NT2/D1 (cell line): Measurements from ENCODE around the gene NPVF.

Experiments
- DNase-seq: peaks from one replicate; pipeline ENCODE4 v3.0.0-alpha.2; 2011; ENCODE audit warnings: low read depth, low spot score
- H3K27me3 ChIP-seq: 2 replicates; pipeline ENCODE4 v1.6.0; 2011; ENCODE audit warnings: mild to moderate bottlenecking; ENCODE audit not compliant: insufficient read length, insufficient read depth
- H3K36me3 ChIP-seq: 2 replicates; pipeline ENCODE4 v1.6.1; 2011; ENCODE audit warnings: mild to moderate bottlenecking, low read length, mixed read lengths; ENCODE audit not compliant: insufficient read depth, insufficient read length
- H3K4me1 ChIP-seq: 2 replicates; pipeline ENCODE4 v1.5.1; 2011; ENCODE audit not compliant: insufficient read depth, insufficient read length
- H3K4me3 ChIP-seq: 2 replicates; pipeline ENCODE4 v1.5.1; 2011; ENCODE audit warnings: low read depth; ENCODE audit not compliant: insufficient read length
- H3K9ac ChIP-seq: 2 replicates; pipeline ENCODE4 v1.6.0; 2011; ENCODE audit warnings: low read depth; ENCODE audit not compliant: insufficient read length
- H3K9me3 ChIP-seq: 2 replicates; pipeline ENCODE4 v1.5.1; 2011; ENCODE audit warnings: mild to moderate bottlenecking, low read length; ENCODE audit not compliant: insufficient read depth
- SUZ12 ChIP-seq: IDR thresholded peaks from 2 replicates; pipeline ENCODE4 v1.6.1; 2011; ENCODE audit not compliant: insufficient read length, insufficient read depth; ENCODE audit errors: extremely low read depth
- YY1 ChIP-seq: IDR thresholded peaks from 2 replicates; pipeline ENCODE4 v1.6.1; 2011; ENCODE audit not compliant: insufficient read length, insufficient read depth
- ZNF274 ChIP-seq: IDR thresholded peaks from 2 replicates; pipeline ENCODE4 v1.6.1; 2011; ENCODE audit warnings: mild to moderate bottlenecking, low read depth, low read length

Gene NPVF, protein sequence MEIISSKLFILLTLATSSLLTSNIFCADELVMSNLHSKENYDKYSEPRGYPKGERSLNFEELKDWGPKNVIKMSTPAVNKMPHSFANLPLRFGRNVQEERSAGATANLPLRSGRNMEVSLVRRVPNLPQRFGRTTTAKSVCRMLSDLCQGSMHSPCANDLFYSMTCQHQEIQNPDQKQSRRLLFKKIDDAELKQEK

DNA sequence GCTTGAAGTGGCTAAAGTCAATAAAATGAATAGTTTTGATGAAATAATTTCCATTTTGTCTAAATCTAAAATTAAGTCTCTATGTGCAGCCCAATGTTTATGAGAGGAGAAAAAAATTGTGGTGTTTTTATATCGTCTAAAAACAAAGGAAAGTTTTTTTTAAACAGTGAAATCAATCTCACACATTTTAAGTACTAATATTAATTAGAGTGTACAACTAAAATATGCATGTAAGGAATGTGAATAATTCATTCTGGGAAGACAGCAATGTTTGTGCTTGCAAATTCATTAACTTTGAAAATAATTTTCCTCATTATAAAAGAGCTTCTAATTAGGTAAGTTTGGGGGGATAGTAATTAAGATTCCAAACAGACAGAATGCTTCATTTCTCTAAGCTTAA is at the start of gene NPVF:
NPVF (minus strand) TSS at position 101 of the 400 bp plus-strand sequence; CDS start at position 54, 47 bp downstream.
- H3K4me1 ChIP-seq: no peaks in the 10 kb centered on the region
- H3K4me3 ChIP-seq: no peak within 1 kb of the TSS
- TF ChIP-seq YY1 (no peak), ZNF274 (no peak), SUZ12 (no peak)
- no peaks in the 10 kb centered on the region for H3K9me3 ChIP-seq
- no peak within 1 kb of the TSS for H3K9ac ChIP-seq
- no peak for DNase-seq
- H3K36me3 ChIP-seq: no peaks in the 10 kb centered on the region
- H3K27me3 ChIP-seq: no peaks in the 10 kb centered on the region

DNA sequence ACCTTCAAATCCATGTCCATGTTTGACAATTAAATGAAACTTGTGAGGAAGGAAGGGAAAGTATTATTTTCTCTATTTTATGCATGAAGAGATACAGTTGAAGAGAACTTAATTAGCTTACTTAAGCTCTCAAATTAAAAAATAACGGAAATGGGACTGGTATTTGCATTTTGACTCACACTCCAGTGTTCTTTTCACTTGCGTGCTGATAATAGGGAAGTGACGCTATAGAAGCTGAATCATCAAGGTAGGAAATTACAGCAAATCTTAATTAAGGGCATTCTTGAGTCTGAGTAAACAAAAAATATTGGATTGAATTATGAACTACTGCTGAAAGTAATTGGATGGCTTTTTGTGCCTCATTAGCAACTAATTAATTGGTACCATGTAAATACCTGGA is 44.0 kb upstream of the NPVF start:
- no peak for DNase-seq
- Histone ChIP-seq H3K4me1 (no peaks in the 10 kb centered on the region), H3K4me3 (no peak overlapping the region), H3K27me3 (no peaks in the 10 kb centered on the region), H3K9me3 (no peaks in the 10 kb centered on the region), H3K9ac (no peak overlapping the region), H3K36me3 (no peaks in the 10 kb centered on the region)
- no peak for TF ChIP-seq SUZ12
- TF ChIP-seq ZNF274: no peak
- TF ChIP-seq YY1: no peak

DNA sequence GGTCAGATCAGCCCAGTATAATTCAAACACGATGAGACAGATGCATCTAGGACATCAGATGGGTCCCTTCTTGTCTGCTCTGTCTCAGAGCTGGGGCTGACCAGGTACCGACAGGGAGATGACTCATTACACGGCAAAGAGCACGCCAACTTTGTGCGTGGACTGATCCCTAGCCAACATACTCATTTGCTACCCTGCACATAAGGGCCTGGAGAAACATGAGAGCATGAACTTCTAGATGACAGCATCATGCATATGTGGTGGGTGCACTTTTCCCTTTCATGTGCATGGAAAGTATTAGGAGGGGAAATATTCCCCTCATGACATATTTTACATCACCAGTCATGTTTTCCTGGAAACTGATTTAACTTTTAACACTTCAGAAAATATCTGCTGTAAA is 35.1 kb upstream of the NPVF start:
- H3K9me3 ChIP-seq: no peaks in the 10 kb centered on the region
- no peaks in the 10 kb centered on the region for H3K36me3 ChIP-seq
- no peak for DNase-seq
- H3K27me3 ChIP-seq: no peaks in the 10 kb centered on the region
- no peaks in the 10 kb centered on the region for H3K4me1 ChIP-seq
- no peak for TF ChIP-seq YY1
- no peak overlapping the region for H3K4me3 ChIP-seq
- no peak overlapping the region for H3K9ac ChIP-seq

DNA sequence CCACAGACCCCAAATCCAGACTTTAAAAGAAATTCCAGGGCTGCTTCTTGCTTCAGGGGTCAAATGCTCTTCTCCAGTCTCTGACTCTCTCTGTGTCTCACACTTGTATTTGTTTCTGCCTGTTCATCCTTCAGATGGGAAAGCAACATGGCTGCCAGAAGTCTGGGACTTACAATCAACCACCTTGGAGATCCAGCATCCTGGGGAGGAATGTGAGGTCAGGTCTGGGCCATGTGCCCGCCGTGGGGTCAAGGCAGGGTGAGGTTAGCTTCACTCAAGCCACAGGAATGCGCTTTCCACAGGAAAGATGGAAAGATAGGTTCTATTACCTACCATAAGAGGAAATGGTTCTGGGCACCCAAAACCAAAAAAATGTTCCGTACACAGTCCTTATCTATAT is 34.3 kb upstream of the NPVF start:
- no peak overlapping the region for H3K4me3 ChIP-seq
- H3K9ac ChIP-seq: no peak overlapping the region
- DNase-seq: no peak
- H3K4me1 ChIP-seq: no peaks in the 10 kb centered on the region
- H3K27me3 ChIP-seq: no peaks in the 10 kb centered on the region
- no peaks in the 10 kb centered on the region for H3K36me3 ChIP-seq
- no peaks in the 10 kb centered on the region for H3K9me3 ChIP-seq
- no peak for TF ChIP-seq YY1
- no peak for TF ChIP-seq ZNF274
- TF ChIP-seq SUZ12: no peak

DNA sequence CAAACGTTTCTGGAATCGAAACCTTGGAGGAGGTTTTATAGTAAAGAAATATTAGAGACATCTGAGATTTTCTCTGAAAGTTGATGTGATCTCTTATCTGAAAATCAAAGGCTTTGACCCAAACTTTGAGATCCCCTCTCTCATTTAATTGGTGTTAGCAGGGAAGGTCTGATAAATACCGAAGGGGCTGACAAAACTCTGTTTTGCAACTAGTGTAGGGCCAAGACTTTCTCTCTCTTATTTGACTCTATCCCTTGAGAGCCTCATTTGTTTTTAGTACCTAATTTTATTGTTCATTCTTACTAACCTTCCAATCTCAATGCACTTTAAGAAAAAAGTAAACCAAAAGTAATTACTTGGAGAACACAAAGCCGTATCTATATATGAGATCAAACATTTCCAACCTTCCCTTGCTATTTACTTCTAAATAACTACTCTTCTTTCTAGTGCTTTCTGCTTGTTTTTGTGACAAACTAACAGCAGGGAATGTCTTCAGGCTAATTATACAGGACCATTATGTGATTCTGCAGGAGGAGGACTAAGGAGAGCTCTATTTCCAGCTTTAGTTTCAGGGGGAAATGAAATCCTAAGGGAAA is 33.4 kb upstream of the NPVF start:
- Histone ChIP-seq H3K9ac (no peak overlapping the region), H3K4me3 (no peak overlapping the region), H3K27me3 (no peaks in the 10 kb centered on the region), H3K9me3 (no peaks in the 10 kb centered on the region), H3K4me1 (no peaks in the 10 kb centered on the region), H3K36me3 (no peaks in the 10 kb centered on the region)
- DNase-seq: no peak
- TF ChIP-seq YY1 (no peak), SUZ12 (no peak), ZNF274 (no peak)

DNA sequence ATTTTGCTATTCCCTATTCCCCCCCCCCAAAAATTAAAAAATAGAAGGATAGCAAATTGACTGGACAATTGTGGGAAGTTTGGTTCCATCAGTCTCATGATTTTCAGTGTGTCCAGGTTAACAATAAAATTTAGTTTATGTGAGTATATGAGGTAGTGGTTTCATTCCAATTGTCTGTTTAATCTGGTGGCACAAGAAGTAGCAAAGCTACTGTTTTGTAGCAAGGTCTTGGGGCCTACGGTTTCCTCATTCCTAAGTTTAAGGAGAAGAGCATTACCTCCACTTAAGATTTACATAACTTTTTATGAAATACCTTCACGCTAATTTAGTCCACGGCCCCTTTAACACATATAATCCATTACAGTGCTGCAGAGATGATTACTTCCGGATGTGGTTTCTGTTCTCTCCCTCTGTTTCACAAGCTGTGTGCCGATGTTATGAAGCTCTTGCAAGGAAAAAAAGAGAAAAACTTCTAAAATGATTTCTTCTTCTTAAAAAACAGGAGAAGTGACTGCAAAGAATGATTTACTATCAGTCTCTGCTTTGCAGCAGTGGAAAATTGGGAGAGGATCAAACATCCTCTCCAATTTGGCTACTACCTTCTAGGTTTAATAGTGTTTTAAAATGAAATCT is 32.7 kb upstream of the NPVF start:
- H3K9ac ChIP-seq: no peak overlapping the region
- no peaks in the 10 kb centered on the region for H3K9me3 ChIP-seq
- H3K36me3 ChIP-seq: no peaks in the 10 kb centered on the region
- no peak for DNase-seq
- H3K4me3 ChIP-seq: no peak overlapping the region
- TF ChIP-seq ZNF274: no peak
- TF ChIP-seq YY1: no peak
- no peak for TF ChIP-seq SUZ12
- no peaks in the 10 kb centered on the region for H3K4me1 ChIP-seq
- no peaks in the 10 kb centered on the region for H3K27me3 ChIP-seq

DNA sequence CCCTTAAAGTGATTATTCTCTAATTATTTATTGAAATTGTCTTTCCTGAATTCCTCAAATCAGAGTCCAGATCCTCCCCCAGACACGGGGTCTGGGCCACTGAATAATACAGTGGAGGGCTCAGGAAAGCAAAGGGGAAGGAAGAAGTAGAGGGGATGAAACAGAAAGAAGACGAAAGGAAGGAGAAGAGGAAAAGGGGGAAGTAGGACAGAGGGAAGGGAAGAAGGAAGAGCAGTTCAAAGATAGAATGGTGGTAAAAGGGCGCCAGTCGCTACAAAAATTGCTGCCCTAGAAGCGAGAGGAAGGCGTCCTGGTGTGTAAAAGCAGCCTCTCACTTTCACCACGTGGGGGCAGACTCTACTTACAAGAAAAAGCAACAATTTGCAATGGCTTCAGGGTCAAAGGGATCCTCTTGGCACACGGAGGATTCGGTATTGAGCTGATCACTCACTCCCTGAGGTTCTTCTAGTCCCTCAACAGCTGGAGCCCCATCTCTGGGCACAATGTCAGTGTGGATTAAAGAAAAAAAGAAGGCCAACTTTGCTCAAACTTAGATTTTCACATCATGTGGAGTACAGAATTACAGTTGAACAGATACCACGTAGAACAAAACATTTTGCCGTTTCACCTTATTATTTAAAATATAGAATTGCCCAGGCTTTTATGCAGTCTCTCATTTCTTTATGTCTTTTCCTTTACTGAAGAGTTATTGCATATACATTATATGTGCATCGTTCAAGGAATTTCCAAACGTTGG is 31.4 kb upstream of the NPVF start:
- Histone ChIP-seq H3K4me1 (no peaks in the 10 kb centered on the region), H3K36me3 (no peaks in the 10 kb centered on the region), H3K4me3 (no peak overlapping the region), H3K9ac (no peak overlapping the region), H3K9me3 (no peaks in the 10 kb centered on the region), H3K27me3 (no peaks in the 10 kb centered on the region)
- no peak for TF ChIP-seq YY1
- no peak for TF ChIP-seq SUZ12
- TF ChIP-seq ZNF274: no peak
- peak; percentile 89 for DNase-seq
